ENCODE results near the gene MICU1. TPM values are rescaled to one million over a fixed set of nuclear protein-coding genes. Genes with fewer than 3 reads are reported as not detected.

The MICU1 gene
- total RNA-seq, 3 donors from 2014 or later = 27.2 to 44.3 (median 33.9) TPM

DNA sequence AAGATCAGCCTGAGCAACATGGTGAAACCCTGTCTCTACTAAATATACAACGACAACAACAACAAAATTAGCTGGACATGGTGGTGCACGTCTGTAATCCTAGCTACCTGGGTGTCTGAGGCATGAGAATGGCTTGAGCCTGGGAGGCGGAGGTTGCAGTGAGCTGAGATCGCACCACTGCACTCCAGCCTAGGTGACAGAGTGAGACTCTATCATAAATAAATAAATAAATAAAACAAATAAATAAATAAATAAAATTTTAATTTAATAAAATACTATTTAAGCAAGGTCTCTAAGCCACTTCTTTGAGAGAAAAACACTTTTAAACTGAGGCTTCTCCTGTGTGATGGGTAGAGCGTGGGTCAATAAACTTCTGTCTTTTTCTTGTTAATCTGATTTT lies 38.3 kb downstream of the MICU1 start:
- H3K4me1 ChIP-seq = no peaks in the 10 kb centered on the region
- H3K27ac ChIP-seq = no peak overlapping the region
- TF ChIP-seq, protein P1, sequence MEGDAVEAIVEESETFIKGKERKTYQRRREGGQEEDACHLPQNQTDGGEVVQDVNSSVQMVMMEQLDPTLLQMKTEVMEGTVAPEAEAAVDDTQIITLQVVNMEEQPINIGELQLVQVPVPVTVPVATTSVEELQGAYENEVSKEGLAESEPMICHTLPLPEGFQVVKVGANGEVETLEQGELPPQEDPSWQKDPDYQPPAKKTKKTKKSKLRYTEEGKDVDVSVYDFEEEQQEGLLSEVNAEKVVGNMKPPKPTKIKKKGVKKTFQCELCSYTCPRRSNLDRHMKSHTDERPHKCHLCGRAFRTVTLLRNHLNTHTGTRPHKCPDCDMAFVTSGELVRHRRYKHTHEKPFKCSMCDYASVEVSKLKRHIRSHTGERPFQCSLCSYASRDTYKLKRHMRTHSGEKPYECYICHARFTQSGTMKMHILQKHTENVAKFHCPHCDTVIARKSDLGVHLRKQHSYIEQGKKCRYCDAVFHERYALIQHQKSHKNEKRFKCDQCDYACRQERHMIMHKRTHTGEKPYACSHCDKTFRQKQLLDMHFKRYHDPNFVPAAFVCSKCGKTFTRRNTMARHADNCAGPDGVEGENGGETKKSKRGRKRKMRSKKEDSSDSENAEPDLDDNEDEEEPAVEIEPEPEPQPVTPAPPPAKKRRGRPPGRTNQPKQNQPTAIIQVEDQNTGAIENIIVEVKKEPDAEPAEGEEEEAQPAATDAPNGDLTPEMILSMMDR (IDR thresholded peaks at IDR 0.05) = no peak
- no peak for TF ChIP-seq POLR2A (IDR thresholded peaks at IDR 0.05)
- H3K4me3 ChIP-seq = no peak overlapping the region
- H3K36me3 ChIP-seq = no peaks in the 10 kb centered on the region
- H3K9me3 ChIP-seq = peaks cover 0 to 6% of the 10 kb centered on the region in 2 donors
- H3K27me3 ChIP-seq = no peaks in the 10 kb centered on the region
- intact Hi-C loops (cut with DNase I; ENCODE audit: low total_unique reads) = no loop called here
- DNase-seq (ENCODE audit: low spot score in 2 of 2) = no peak

DNA sequence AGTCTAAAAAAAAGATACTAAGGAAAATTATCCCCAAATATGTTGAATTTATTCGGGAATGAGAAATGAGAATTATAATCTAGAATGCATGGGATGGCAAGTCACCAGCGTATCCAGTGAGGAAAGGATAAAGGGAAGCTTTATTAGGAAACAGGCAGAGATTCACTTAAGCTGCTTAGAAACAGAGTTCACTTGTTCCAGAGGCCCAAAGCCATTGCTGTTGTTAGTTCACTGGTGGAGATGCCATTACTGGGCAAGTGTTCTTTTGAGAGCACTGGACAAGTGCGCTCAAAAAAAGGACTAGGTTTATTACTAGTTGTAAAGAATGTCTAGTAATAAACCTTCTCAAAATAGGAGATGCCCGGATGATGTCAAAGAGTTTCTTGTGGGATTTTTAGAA lies 51.2 kb downstream of the MICU1 start:
- intact Hi-C loops (cut with DNase I; ENCODE audit: low total_unique reads) = no loop called here
- no peaks in the 10 kb centered on the region for H3K36me3 ChIP-seq
- TF ChIP-seq POLR2A (IDR thresholded peaks at IDR 0.05) (no peak), POLR2AphosphoS5 (IDR thresholded peaks at IDR 0.05) (no peak)
- TF ChIP-seq, protein P1 (IDR thresholded peaks at IDR 0.05) = no peak
- no peaks in the 10 kb centered on the region for H3K4me1 ChIP-seq
- H3K9me3 ChIP-seq = no peaks in the 10 kb centered on the region
- no peak for DNase-seq (ENCODE audit: low spot score in 2 of 2)
- no peak overlapping the region for H3K4me3 ChIP-seq
- H3K27ac ChIP-seq = no peak overlapping the region
- H3K27me3 ChIP-seq = no peaks in the 10 kb centered on the region

DNA sequence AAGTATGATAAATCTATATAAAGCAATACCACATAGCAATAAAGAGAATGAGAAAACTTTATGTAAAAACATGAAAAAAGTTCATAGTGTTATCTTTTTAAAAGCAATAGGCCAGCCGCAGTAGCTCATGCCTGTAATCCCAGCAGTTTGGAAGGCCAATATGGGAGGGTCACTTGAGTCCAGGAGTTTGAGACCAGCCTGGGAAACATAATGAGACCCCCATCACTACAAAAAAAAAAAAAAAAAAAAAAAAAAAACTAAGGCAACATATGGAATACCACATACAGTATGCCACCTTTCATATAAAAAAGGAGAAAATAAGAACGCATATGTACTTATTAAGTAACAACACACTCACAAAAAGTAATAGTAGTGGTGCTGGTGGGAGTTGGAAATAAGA lies 52.8 kb downstream of the MICU1 start:
- H3K36me3 ChIP-seq = no peaks in the 10 kb centered on the region
- H3K9me3 ChIP-seq = no peaks in the 10 kb centered on the region
- TF ChIP-seq, protein P1 (IDR thresholded peaks at IDR 0.05) = no peak
- no peak for TF ChIP-seq POLR2AphosphoS5 (IDR thresholded peaks at IDR 0.05)
- TF ChIP-seq POLR2A (IDR thresholded peaks at IDR 0.05) = no peak
- H3K27me3 ChIP-seq = no peaks in the 10 kb centered on the region
- H3K27ac ChIP-seq = no peak overlapping the region
- H3K4me1 ChIP-seq = no peaks in the 10 kb centered on the region
- intact Hi-C loops (cut with DNase I; ENCODE audit: low total_unique reads) = no loop called here
- no peak overlapping the region for H3K4me3 ChIP-seq
- DNase-seq (ENCODE audit: low spot score in 2 of 2) = no peak

DNA sequence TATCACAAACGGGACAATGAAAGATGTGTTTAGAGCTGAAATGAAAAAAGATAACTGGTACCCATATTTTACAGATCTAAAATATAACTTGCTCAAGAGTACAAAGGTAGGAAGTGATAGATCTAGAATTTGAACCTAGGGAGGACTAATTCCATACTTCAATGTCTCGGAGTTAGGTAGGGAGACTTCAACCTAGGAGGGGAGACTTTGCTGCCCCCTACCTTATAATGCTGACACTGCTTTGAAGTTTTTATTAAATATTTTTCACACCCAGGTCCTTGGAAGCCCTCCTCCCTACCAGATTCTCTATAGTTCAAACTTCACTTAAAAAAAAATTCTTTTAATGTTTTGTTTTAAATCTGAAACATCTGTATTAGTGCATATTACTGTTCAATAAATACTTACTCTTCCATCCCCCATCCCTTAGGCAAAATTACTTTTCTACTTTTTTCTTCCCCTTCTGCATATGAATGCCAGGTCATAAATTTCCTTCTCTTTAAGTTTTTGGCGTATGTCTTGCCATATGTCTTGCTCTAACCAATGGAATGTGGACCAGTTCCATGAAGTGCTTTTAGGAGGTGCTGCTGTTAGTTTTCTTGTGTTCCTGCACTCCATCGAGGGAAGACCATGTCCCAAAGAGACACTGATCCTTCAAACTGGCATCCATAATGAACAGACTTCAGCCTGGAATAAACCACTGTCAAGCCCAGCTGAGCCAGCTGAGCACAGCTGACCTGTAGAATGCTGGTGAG lies 57.8 kb downstream of the MICU1 start:
- Histone ChIP-seq H3K9me3 (no peaks in the 10 kb centered on the region), H3K4me1 (no peaks in the 10 kb centered on the region), H3K27me3 (no peaks in the 10 kb centered on the region), H3K36me3 (no peaks in the 10 kb centered on the region), H3K27ac (no peak overlapping the region), H3K4me3 (no peak overlapping the region)
- intact Hi-C loops (cut with DNase I; ENCODE audit: low total_unique reads) = no loop called here
- TF ChIP-seq POLR2AphosphoS5 (IDR thresholded peaks at IDR 0.05) = no peak
- TF ChIP-seq, protein P1 (IDR thresholded peaks at IDR 0.05) = no peak
- TF ChIP-seq POLR2A (IDR thresholded peaks at IDR 0.05) = no peak
- no peak for DNase-seq (ENCODE audit: low spot score in 2 of 2)

DNA sequence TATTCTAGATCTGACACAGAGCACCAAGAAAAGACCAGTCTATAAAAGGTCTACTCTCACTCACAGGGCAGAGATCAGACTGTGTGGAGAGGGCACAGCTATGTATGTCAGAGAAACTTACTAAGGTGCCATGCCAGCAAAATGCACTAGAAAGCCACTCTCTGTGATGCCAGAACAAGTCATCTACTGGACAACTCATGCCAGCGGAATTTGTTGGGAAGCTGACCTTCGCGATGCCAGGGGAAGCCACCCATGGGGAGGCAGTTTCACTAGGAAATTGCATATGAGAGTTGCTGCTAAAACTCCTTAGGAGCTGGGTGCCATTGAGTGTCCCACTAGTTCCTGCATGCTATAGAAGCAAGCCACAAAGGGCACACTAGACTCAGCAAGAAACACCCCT lies 58.5 kb downstream of the MICU1 start:
- Histone ChIP-seq H3K27ac (no peak overlapping the region), H3K36me3 (no peaks in the 10 kb centered on the region), H3K4me1 (no peaks in the 10 kb centered on the region), H3K4me3 (no peak overlapping the region), H3K27me3 (no peaks in the 10 kb centered on the region), H3K9me3 (no peaks in the 10 kb centered on the region)
- no peak for DNase-seq (ENCODE audit: low spot score in 2 of 2)
- intact Hi-C loops (cut with DNase I; ENCODE audit: low total_unique reads) = no loop called here
- TF ChIP-seq POLR2A (IDR thresholded peaks at IDR 0.05) = no peak
- TF ChIP-seq, protein P1 (IDR thresholded peaks at IDR 0.05) = no peak
- no peak for TF ChIP-seq POLR2AphosphoS5 (IDR thresholded peaks at IDR 0.05)
